ENCODE results near the gene MAP2K7.
"Not testable (repeated sequence)": the region's sequence is repeated elsewhere in the genome, so short reads cannot be mapped to it uniquely, and the experiment has no call there.

MAP2K7 gene

DNA sequence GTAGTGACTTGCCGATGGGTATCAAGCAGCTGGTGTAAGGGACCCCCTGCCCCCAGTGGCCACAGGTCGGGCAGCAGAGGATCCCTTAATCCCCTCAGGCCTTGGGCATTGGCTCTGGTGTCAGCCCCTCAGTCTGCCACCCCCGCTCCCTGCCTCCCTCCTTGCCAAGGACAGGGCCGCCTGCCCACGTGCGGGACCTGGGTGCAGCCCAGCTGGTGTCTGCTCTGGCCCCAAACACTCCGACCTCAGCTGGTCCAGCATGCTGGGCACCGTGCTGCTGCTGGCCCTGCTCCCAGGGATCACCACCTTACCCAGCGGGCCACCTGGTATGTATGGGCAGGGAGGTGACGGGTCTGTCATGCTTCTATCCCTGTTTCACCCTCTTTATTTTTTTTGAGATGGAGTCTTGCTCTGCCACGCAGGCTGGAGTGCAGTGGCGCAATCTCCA lies 10.9 kb downstream of the MAP2K7 start, which contains the start of gene TGFBR3L:
TGFBR3L (plus strand) TSS at position 233 of the 448 bp plus-strand sequence.
- FAIRE-seq, result no peak
- no peak for DNase-seq (ENCODE audit: insufficient read length, low spot score)

DNA sequence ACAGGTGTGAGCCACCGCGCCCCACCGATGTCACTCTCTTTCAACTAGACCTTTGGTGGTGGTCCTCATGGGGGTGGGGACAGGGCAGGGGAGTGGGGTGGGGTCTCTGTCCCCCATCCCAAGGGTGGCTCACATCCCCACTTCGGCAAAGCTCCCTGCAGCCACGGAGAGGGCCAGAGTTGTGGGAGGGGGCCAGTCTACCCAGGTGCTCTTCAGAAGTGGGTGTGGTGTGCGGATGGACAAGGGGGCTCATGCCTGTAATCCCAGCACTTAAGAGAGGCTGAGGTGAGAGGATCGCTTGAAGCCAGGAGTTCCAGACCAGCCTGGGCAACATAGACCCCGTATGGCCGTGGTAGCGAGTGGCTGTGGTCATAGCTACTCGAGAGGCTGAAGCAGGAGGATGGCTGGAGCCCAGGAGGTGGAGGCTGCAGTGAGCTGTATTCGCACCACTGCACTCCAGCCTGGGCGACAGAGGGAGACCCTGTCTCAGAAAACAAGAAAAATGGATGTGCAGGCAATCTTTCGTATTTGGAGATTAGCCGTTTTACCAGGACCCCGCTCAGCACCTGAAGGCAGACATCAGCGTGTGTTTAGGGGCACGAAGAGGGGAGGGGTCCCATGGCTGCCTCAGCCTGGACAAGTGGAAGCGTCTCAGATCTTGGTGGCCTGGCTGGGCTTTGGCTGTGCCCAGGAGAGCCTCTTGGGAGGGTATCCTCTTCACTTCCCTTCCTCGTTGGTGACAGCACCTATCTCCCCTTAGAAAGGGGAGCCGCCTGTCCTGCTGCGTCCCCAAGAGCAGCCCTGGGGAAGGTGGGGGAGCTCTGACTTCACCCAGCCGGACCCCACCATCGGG lies 11.8 kb downstream of the MAP2K7 start:
- TF ChIP-seq, protein P1, sequence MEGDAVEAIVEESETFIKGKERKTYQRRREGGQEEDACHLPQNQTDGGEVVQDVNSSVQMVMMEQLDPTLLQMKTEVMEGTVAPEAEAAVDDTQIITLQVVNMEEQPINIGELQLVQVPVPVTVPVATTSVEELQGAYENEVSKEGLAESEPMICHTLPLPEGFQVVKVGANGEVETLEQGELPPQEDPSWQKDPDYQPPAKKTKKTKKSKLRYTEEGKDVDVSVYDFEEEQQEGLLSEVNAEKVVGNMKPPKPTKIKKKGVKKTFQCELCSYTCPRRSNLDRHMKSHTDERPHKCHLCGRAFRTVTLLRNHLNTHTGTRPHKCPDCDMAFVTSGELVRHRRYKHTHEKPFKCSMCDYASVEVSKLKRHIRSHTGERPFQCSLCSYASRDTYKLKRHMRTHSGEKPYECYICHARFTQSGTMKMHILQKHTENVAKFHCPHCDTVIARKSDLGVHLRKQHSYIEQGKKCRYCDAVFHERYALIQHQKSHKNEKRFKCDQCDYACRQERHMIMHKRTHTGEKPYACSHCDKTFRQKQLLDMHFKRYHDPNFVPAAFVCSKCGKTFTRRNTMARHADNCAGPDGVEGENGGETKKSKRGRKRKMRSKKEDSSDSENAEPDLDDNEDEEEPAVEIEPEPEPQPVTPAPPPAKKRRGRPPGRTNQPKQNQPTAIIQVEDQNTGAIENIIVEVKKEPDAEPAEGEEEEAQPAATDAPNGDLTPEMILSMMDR (IDR thresholded peaks at IDR 0.05; ENCODE audit: insufficient read depth, missing control alignments), result no peak
- FAIRE-seq, result no peak
- no peak for DNase-seq (ENCODE audit: insufficient read length, low spot score)

More for the DNA sequence above, 10.9 kb downstream of the MAP2K7 start, which contains the start of gene TGFBR3L:
- TF ChIP-seq, protein P1 (IDR thresholded peaks at IDR 0.05; ENCODE audit: insufficient read depth, missing control alignments), result no peak

- FAIRE-seq (no peak), DNase-seq (ENCODE audit: insufficient read length, low spot score) (no peak)
- TF ChIP-seq, protein P1 (IDR thresholded peaks at IDR 0.05; ENCODE audit: insufficient read depth, missing control alignments), result no peak
These were observed 12.7 kb downstream of the MAP2K7 start for GRCh38 chr19:7916103-7916954.

- DNase-seq (ENCODE audit: insufficient read length, low spot score), result no peak
These were observed 13.2 kb downstream of the MAP2K7 start for GRCh38 chr19:7916955-7917266.

GRCh38 chr19:7917267-7918061 lies 13.8 kb downstream of the MAP2K7 start:
- FAIRE-seq, result no peak
- no peak for DNase-seq (ENCODE audit: insufficient read length, low spot score)

More at GRCh38 chr19:7916955-7917266, 13.2 kb downstream of the MAP2K7 start:
- FAIRE-seq, result no peak
- TF ChIP-seq, protein P1 (IDR thresholded peaks at IDR 0.05; ENCODE audit: insufficient read depth, missing control alignments), result no peak

GRCh38 chr19:7918062-7918614 lies 14.5 kb downstream of the MAP2K7 start:
- not testable (repeated sequence) for FAIRE-seq; DNase-seq (ENCODE audit: insufficient read length, low spot score)

More at GRCh38 chr19:7917267-7918061, 13.8 kb downstream of the MAP2K7 start:
- TF ChIP-seq, protein P1 (IDR thresholded peaks at IDR 0.05; ENCODE audit: insufficient read depth, missing control alignments), result peak; percentile 1
